DOHH2 (cell line): ENCODE measurements around the gene CHP1.
"Not testable (repeated sequence)": the region's sequence is repeated elsewhere in the genome, so short reads cannot be mapped to it uniquely, and the experiment has no call there.

Experiments used
- H3F3A ChIP-seq: fragments of 200-600 bp; sonication (generic), shearing (Covaris generic); 2 replicates; pipeline ENCODE4 v1.6.0; 2016; ENCODE audit warnings: antibody characterized with exemption, mild to moderate bottlenecking; ENCODE audit not compliant: control insufficient read depth, insufficient read depth
- H3K27ac ChIP-seq: fragments of 200-600 bp; sonication (generic); 2 replicates; pipeline ENCODE4 v1.5.1; 2014; ENCODE audit warnings: low read depth, mild to moderate bottlenecking, low read length, moderate library complexity
- H3K27me3 ChIP-seq: fragments of 200-600 bp; sonication (generic); 2 replicates; pipeline ENCODE4 v1.6.1; 2014; ENCODE audit warnings: mild to moderate bottlenecking, low read length, mixed read lengths; ENCODE audit not compliant: control insufficient read depth
- H3K36me3 ChIP-seq: fragments of 200-600 bp; sonication (generic); 2 replicates; pipeline ENCODE4 v1.6.1; 2014; ENCODE audit warnings: mild to moderate bottlenecking, low read length, moderate library complexity, mixed read lengths; ENCODE audit not compliant: control insufficient read depth
- H3K4me1 ChIP-seq: fragments of 200-600 bp; sonication (generic); 2 replicates; pipeline ENCODE4 v1.6.1; 2014; ENCODE audit warnings: mild to moderate bottlenecking, low read length, mixed read lengths; ENCODE audit not compliant: control insufficient read depth
- H3K4me2 ChIP-seq: fragments of 200-600 bp; sonication (generic); 2 replicates; pipeline ENCODE4 v1.6.0; 2014; ENCODE audit warnings: mild to moderate bottlenecking, low read length, moderate library complexity
- H3K4me3 ChIP-seq: fragments of 200-600 bp; sonication (generic); 2 replicates; pipeline ENCODE4 v1.5.1; 2014; ENCODE audit warnings: mild to moderate bottlenecking, low read length, mixed read lengths
- H3K79me2 ChIP-seq: fragments of 200-600 bp; sonication (generic); 2 replicates; pipeline ENCODE4 v1.6.1; 2014; ENCODE audit warnings: mild to moderate bottlenecking, low read length, mixed read lengths; ENCODE audit not compliant: control insufficient read depth
- H3K9me2 ChIP-seq: fragments of 200-600 bp; sonication (generic); replicated peaks from 2 replicates; pipeline ENCODE4 v1.6.1; 2014; ENCODE audit warnings: mild to moderate bottlenecking, low read length, mixed read lengths; ENCODE audit not compliant: control insufficient read depth
- H3K9me3 ChIP-seq: fragments of 200-600 bp; sonication (generic); 2 replicates; pipeline ENCODE4 v1.6.1; 2014; ENCODE audit warnings: antibody characterized with exemption, low read length, mixed read lengths; ENCODE audit not compliant: control insufficient read depth, insufficient read depth
- H4K20me1 ChIP-seq: fragments of 200-600 bp; sonication (generic); 2 replicates; pipeline ENCODE4 v1.6.0; 2014; ENCODE audit warnings: low read depth, mild to moderate bottlenecking, antibody characterized with exemption, low read length, moderate library complexity; ENCODE audit not compliant: control insufficient read depth, insufficient read depth
- CTCF ChIP-seq: fragments of 200-600 bp; sonication (generic); IDR thresholded peaks from one replicate; pipeline ENCODE4 v1.5.1; 2014; ENCODE audit warnings: antibody characterized with exemption, mild to moderate bottlenecking, low read depth, low read length; ENCODE audit not compliant: poor library complexity, severe bottlenecking
- EZH2phosphoT487 ChIP-seq: fragments of 200-600 bp; sonication (generic); IDR thresholded peaks from 2 replicates; pipeline ENCODE4 v1.6.1; 2017; ENCODE audit warnings: borderline replicate concordance, mild to moderate bottlenecking, antibody characterized with exemption, low read length, moderate library complexity, mixed read lengths

CHP1 gene

GRCh38 chr15:41233367-41233771 is 2.3 kb downstream of the CHP1 start:
- H4K20me1 ChIP-seq: no peaks in the 10 kb centered on the region
- no peak overlapping the region for H3K4me3 ChIP-seq

DNA sequence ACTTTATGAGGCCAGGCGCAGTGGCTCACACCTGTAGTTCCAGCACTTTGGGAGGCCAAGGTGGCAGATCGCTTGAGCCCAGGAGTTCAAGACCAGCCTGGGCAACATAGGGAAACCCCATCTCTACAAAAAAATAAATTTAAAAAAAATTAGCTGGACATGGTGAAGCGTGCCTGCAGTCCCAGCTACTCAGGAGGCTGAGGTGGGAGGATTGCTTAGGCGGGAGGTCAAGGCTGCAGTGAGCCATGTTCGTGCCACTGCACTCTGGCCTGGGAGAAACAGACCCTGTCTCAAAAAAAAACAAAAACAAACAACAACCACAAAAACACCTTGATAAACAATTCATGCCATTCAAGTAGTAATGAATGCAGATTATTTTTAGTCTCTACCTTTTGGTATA is 4.2 kb downstream of the CHP1 start:
- Histone ChIP-seq H3K4me1 (peaks cover 18% of the 10 kb centered on the region), H3K79me2 (peaks cover 37% of the 10 kb centered on the region)
- H4K20me1 ChIP-seq, H3K27ac ChIP-seq, H3K9me2 ChIP-seq, H3K36me3 ChIP-seq, H3K4me3 ChIP-seq, H3K27me3 ChIP-seq, H3K4me2 ChIP-seq, H3K9me3 ChIP-seq, H3F3A ChIP-seq: not testable (repeated sequence)

More at GRCh38 chr15:41233367-41233771, 2.3 kb downstream of the CHP1 start:
- peaks cover 37% of the 10 kb centered on the region for H3K79me2 ChIP-seq
- H3K9me3 ChIP-seq: no peaks in the 10 kb centered on the region
- TF ChIP-seq EZH2phosphoT487: no peak
- no peak for TF ChIP-seq CTCF
- H3F3A ChIP-seq: peaks cover 6% of the 10 kb centered on the region; the same call in 1 of the 2 replicates
- no peak overlapping the region for H3K27ac ChIP-seq
- H3K4me1 ChIP-seq: peaks cover 19% of the 10 kb centered on the region
- H3K4me2 ChIP-seq: no peak overlapping the region
- H3K9me2 ChIP-seq: no peaks in the 10 kb centered on the region
- no peaks in the 10 kb centered on the region for H3K27me3 ChIP-seq
- H3K36me3 ChIP-seq: no peaks in the 10 kb centered on the region

DNA sequence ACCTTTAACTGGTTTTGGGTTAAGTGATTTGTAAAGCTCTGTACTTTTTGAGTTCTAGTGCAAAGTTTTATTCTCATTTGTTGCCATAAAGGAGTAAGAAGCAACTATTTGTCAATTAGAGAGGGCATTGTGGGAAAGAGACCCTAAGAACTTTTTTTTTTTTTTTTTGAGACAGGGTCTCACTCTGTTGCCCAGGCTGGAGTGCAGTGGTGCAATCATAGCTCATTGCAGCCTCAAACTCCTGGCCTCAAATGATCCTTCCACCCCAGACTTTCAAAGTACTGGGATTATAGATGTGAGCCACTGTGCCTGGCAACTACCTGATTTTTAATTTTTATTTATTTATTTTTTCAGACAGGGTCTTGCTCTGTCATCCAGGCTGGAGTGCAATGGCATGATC is 4.9 kb downstream of the CHP1 start:
- Histone ChIP-seq H3F3A (no peaks in the 10 kb centered on the region), H3K27me3 (no peaks in the 10 kb centered on the region), H4K20me1 (no peaks in the 10 kb centered on the region), H3K27ac (no peak overlapping the region), H3K9me3 (no peaks in the 10 kb centered on the region), H3K4me2 (no peak overlapping the region), H3K9me2 (no peaks in the 10 kb centered on the region), H3K4me1 (peaks cover 11% of the 10 kb centered on the region), H3K36me3 (no peaks in the 10 kb centered on the region), H3K79me2 (peaks cover 37% of the 10 kb centered on the region), H3K4me3 (no peak overlapping the region)
- TF ChIP-seq CTCF: no peak
- no peak for TF ChIP-seq EZH2phosphoT487

DNA sequence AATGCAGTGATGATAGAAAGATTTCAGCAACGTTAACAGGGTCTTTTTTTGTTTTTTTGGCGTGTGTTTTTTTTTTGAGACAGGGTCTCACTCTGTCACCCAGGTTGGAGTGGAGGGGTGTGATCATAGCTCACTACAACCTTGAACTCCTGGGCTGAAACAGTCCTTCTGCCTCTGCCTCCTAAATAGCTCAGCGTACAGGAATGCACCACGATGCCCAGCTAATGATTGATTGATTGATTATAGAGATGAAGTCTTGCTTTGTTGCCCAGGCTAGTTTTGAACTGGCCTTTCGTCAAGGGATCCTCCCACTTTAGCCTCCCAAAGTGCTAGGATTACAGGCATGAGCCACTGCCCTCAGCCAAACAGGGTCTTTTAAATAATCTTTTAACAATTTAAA is 7.0 kb downstream of the CHP1 start:
- Histone ChIP-seq H3K79me2 (peaks cover 18% of the 10 kb centered on the region), H3K4me2 (no peak overlapping the region), H3K27ac (no peak overlapping the region), H4K20me1 (no peaks in the 10 kb centered on the region), H3K27me3 (no peaks in the 10 kb centered on the region), H3K4me1 (no peaks in the 10 kb centered on the region), H3K9me3 (no peaks in the 10 kb centered on the region), H3K36me3 (no peaks in the 10 kb centered on the region), H3F3A (no peaks in the 10 kb centered on the region), H3K4me3 (no peak overlapping the region), H3K9me2 (no peaks in the 10 kb centered on the region)
- no peak for TF ChIP-seq CTCF
- no peak for TF ChIP-seq EZH2phosphoT487
